HepG2 (cell line): ENCODE measurements around the gene EXOC3L4. TPM values are rescaled to one million over a fixed set of nuclear protein-coding genes. Genes with fewer than 3 reads are reported as not detected.

Experiments used
- AKAP8 ChIP-seq: sonication (generic); formaldehyde crosslinking; IDR thresholded peaks from 2 replicates; pipeline ENCODE4 v1.5.1; 2020; ENCODE audit warnings: mild to moderate bottlenecking, missing genetic modification reagents
- ARID2 ChIP-seq: sonication (generic); formaldehyde crosslinking; IDR thresholded peaks from 2 replicates; pipeline ENCODE4 v1.8.1; 2022; ENCODE audit warnings: mild to moderate bottlenecking, missing genetic modification reagents, borderline replicate concordance
- BATF2 ChIP-seq: sonication (generic); formaldehyde crosslinking; IDR thresholded peaks from 2 replicates; pipeline ENCODE4 v1.8.0; 2022; ENCODE audit warnings: mild to moderate bottlenecking, missing genetic modification reagents, moderate library complexity
- CBFB ChIP-seq: sonication (generic); formaldehyde crosslinking; IDR thresholded peaks from 2 replicates; pipeline ENCODE4 v1.4.0; 2020; ENCODE audit warnings: missing genetic modification reagents
- CREB1 ChIP-seq, 2 experiments: fragments of 450-650 bp in 1 of 2; IDR thresholded peaks; 2 replicates each; pipeline ENCODE4 v1.6.1; 2016 to 2017; ENCODE audit warnings: control low read depth in 1 of 2, mild to moderate bottlenecking in 1 of 2, missing compliant biosample characterization in 1 of 2, missing genetic modification characterization in 1 of 2
- ETS1 ChIP-seq: sonication (generic); formaldehyde crosslinking; IDR thresholded peaks from 2 replicates; pipeline ENCODE4 v1.4.0; 2020; ENCODE audit warnings: missing genetic modification reagents
- FOXC1 ChIP-seq: sonication (generic); formaldehyde crosslinking; IDR thresholded peaks from 2 replicates; pipeline ENCODE4 v1.8.0; 2022; ENCODE audit warnings: mild to moderate bottlenecking, missing genetic modification reagents, borderline replicate concordance
- GRHL1 ChIP-seq: sonication (generic); formaldehyde crosslinking; conservative IDR thresholded peaks from 2 replicates; pipeline ENCODE4 v1.8.0; 2022; ENCODE audit warnings: missing genetic modification reagents
- KMT2A ChIP-seq: sonication (generic); formaldehyde crosslinking; IDR thresholded peaks from 2 replicates; pipeline ENCODE4 v1.4.0; 2020; ENCODE audit warnings: missing genetic modification reagents
- MEIS2 ChIP-seq: sonication (generic); formaldehyde crosslinking; IDR thresholded peaks from 2 replicates; pipeline ENCODE4 v1.9.0; 2021; ENCODE audit warnings: mild to moderate bottlenecking, missing genetic modification reagents
- MIER3 ChIP-seq: IDR thresholded peaks from 2 replicates; pipeline ENCODE4 v1.6.1; 2016; ENCODE audit warnings: missing compliant biosample characterization, borderline replicate concordance
- MTA1 ChIP-seq: sonication (generic); formaldehyde crosslinking; IDR thresholded peaks from 2 replicates; pipeline ENCODE4 v1.4.0; 2020; ENCODE audit warnings: missing genetic modification reagents, mild to moderate bottlenecking, borderline replicate concordance
- NRL ChIP-seq: sonication (generic); formaldehyde crosslinking; IDR thresholded peaks from 2 replicates; pipeline ENCODE4 v1.5.0; 2020; ENCODE audit warnings: missing genetic modification reagents, mild to moderate bottlenecking, moderate library complexity, borderline replicate concordance
- PPARG ChIP-seq: conservative IDR thresholded peaks from 2 replicates; pipeline ENCODE4 v1.6.1; 2016; ENCODE audit warnings: missing biosample characterization, missing genetic modification reagents
- RXRB ChIP-seq: IDR thresholded peaks from 2 replicates; pipeline ENCODE4 v1.6.1; 2016; ENCODE audit warnings: borderline replicate concordance, missing genetic modification reagents, missing compliant biosample characterization
- TAF15 ChIP-seq: fragments of 200-400 bp; formaldehyde crosslinking; IDR thresholded peaks from one replicate; pipeline ENCODE4 v1.6.1; 2018; ENCODE audit warnings: mild to moderate bottlenecking, low read depth, low read length; ENCODE audit not compliant: poor library complexity, severe bottlenecking
- ZBTB1 ChIP-seq: sonication (generic); formaldehyde crosslinking; IDR thresholded peaks from 2 replicates; pipeline ENCODE4 v1.4.0; 2020; ENCODE audit warnings: missing genetic modification reagents, borderline replicate concordance
- ZNF512 ChIP-seq: sonication (generic); formaldehyde crosslinking; IDR thresholded peaks from 2 replicates; pipeline ENCODE4 v1.4.0; 2020; ENCODE audit warnings: mild to moderate bottlenecking, missing genetic modification reagents
- ZNF670 ChIP-seq: sonication (generic); formaldehyde crosslinking; IDR thresholded peaks from 2 replicates; pipeline ENCODE4 v1.8.0; 2022; ENCODE audit warnings: mild to moderate bottlenecking, missing genetic modification reagents, borderline replicate concordance
- ZNF878 ChIP-seq: sonication (generic); formaldehyde crosslinking; IDR thresholded peaks from 2 replicates; pipeline ENCODE4 v1.8.1; 2023; ENCODE audit warnings: mild to moderate bottlenecking, missing genetic modification reagents, moderate library complexity
- ZSCAN20 ChIP-seq: sonication (generic); formaldehyde crosslinking; IDR thresholded peaks from 2 replicates; pipeline ENCODE4 v1.4.0; 2020; ENCODE audit warnings: missing genetic modification reagents, mild to moderate bottlenecking, borderline replicate concordance
- ZXDC ChIP-seq: sonication (generic); formaldehyde crosslinking; IDR thresholded peaks from 2 replicates; pipeline ENCODE4 v1.5.0; 2020; ENCODE audit warnings: mild to moderate bottlenecking, missing genetic modification reagents
- polyA plus RNA-seq, 8 experiments: library from polyadenylated mRNA; depleted of rRNA in 3 of 8; stranded (reverse) in 7 of 8; unstranded in 1 of 8; fragments of >200 nt; fragmentation: Illumina TruSeq in 4 of 8; extraction: Trizol in 4 of 8; gene quantifications; 2 replicates each; pipeline versions ENCODE4 v1.2.1 to v1.2.3, GENCODE V29; 2011 to 2016; ENCODE audit warnings: low read depth in 4 of 8, missing spikeins in 1 of 8, mixed read lengths in 1 of 8; ENCODE audit not compliant: insufficient read depth in 1 of 8
- total RNA-seq, 5 experiments: library from RNA; depleted of rRNA; stranded (reverse); fragments of >200 nt; fragmentation: Illumina TruSeq; extraction: Trizol; gene quantifications; 2 replicates each; pipeline ENCODE4 v1.2.3, GENCODE V29; 2016; ENCODE audit warnings: low read depth in 1 of 5

EXOC3L4 gene
- total and polyA plus RNA-seq, 2 of the 13 experiments (the other 11 are each of a cell fraction or from before 2014, with no cell fraction given), result 11.8 to 27.0 TPM

- TF ChIP-seq GRHL1 (CRISPR knock-in tag) (no peak), FOXC1 (CRISPR knock-in tag) (no peak), ZXDC (CRISPR knock-in tag) (no peak), BATF2 (0 out of 2 replicates have a peak, but pooled peaks have one; percentile 0), AKAP8 (CRISPR knock-in tag) (no peak), ZNF512 (CRISPR knock-in tag) (no peak), ETS1 (no peak), PPARG (CRISPR knock-in tag) (no peak), CBFB (CRISPR knock-in tag) (no peak), MIER3 (CRISPR knock-in tag) (no peak), ZSCAN20 (CRISPR knock-in tag) (no peak), ZBTB1 (no peak), MTA1 (CRISPR knock-in tag) (no peak), ZNF878 (CRISPR knock-in tag) (0 out of 2 replicates have a peak, but pooled peaks have one; percentile 13), ZNF670 (CRISPR knock-in tag) (no peak), TAF15 (no peak), MEIS2 (CRISPR knock-in tag) (no peak), RXRB (CRISPR knock-in tag) (no peak), KMT2A (CRISPR knock-in tag) (no peak), CREB1 (IDR thresholded peaks at IDR 0.05) (no peak), CREB1 (CRISPR knock-in tag; IDR thresholded peaks at IDR 0.05) (no peak), ARID2 (CRISPR knock-in tag) (0 out of 2 replicates have a peak, but pooled peaks have one; percentile 31), NRL (CRISPR knock-in tag) (no peak)
Observed at GRCh38 chr14:103099733-103100280, 5.3 kb downstream of the EXOC3L4 start (continued).
